Tibial artery (tissue), 4 donors: ENCODE results near the gene MRPL52.

Source experiments
- DNase-seq, 2 donors: peaks; one replicate each; pipeline ENCODE4 v3.0.0-alpha.2; 2019
- H3K27ac ChIP-seq, 2 donors: fragments of 200-600 bp; sonication (generic) in 1 of 2; 1 replicate in 1 of 2; 2 replicates in 1 of 2; pipeline ENCODE4 v1.5.1; 2018 to 2019; ENCODE audit warnings: mild to moderate bottlenecking in 1 of 2
- H3K27me3 ChIP-seq, 2 donors: fragments of 200-600 bp; sonication (generic) in 1 of 2; one replicate each; pipeline versions ENCODE4 v1.5.1 to v1.6.0; 2016 to 2019
- H3K36me3 ChIP-seq, 3 donors: fragments of 200-600 bp; sonication (generic) in 2 of 3; one replicate each; pipeline ENCODE4 v1.5.1; 2016 to 2019; ENCODE audit warnings: mild to moderate bottlenecking in 2 of 3
- H3K4me1 ChIP-seq, 4 donors: fragments of 200-600 bp; sonication (generic) in 2 of 4; 1 replicate in 3 of 4; 2 replicates in 1 of 4; pipeline ENCODE4 v1.5.1; 2016 to 2019
- H3K4me3 ChIP-seq, 2 donors: fragments of 200-600 bp; sonication (generic) in 1 of 2; 1 replicate in 1 of 2; 2 replicates in 1 of 2; pipeline ENCODE4 v1.5.1; 2018 to 2019; ENCODE audit warnings: mild to moderate bottlenecking in 2 of 2
- H3K9me3 ChIP-seq, 3 donors: fragments of 200-600 bp; sonication (generic) in 1 of 3; one replicate each; pipeline ENCODE4 v1.5.1; 2016 to 2019
- intact Hi-C: fragments of 100-400 bp; cut with DNase I; formaldehyde crosslinking; loops from one replicate; pipeline ENCODE4 v1.15.0; 2023; ENCODE audit warnings: low total_unique reads
- TF ChIP-seq, protein P1 (sequence below), 2 experiments: fragments of 200-600 bp in 1 of 2; fragments of 450-650 bp in 1 of 2; IDR thresholded peaks; one replicate each; pipeline ENCODE4 v1.5.1; 2017 to 2019; ENCODE audit warnings: antibody characterized with exemption in 2 of 2, mild to moderate bottlenecking in 1 of 2, moderate library complexity in 1 of 2

MRPL52 gene

DNA sequence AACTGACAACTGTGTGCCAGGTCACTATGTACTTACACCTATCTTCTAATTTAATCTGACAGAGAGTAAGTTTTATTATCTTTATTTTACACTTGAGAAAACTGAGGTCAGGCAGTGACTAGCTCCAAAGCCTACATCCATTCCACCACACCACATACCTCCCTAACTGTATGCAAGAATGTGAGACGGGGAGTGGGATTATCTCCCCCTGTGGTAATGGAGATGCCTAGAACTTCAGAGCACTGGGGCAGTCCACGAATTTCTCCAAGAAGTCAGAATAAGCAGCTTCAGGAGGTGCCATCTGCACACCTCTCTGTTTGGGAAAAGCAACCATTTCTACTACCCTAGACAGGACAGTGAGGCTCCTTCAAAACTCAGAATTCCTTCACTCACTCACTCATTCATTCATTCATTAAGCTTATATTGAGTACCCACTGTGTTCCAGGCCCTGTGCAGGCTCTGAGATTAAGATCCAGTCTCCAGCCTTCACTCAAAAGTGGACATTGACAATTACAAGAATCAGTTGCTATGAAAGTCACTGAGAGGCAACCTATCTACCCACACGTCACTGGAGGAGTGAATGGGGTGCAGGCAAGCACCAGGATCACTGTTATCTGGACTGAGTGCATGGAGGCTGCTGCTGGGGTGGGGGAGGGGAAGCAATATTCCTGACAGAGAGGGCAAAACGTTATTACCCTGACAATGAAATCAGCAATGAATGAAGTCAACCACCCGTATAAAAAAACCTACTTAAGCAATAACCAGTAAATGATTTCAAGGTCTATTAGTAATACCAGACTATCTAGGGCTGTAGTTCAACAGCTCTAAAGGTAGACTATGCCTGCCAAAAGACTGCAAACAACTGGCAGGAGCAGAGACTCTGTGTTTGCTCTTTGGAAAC lies 32.4 kb upstream of the MRPL52 start:
- intact Hi-C loops = no loop called here
- Histone ChIP-seq H3K4me1 (no peaks in the 10 kb centered on the region), H3K27me3 (no peaks in the 10 kb centered on the region), H3K27ac (no peak overlapping the region), H3K9me3 (no peaks in the 10 kb centered on the region), H3K4me3 (no peak overlapping the region), H3K36me3 (no peaks in the 10 kb centered on the region)
- no peak for DNase-seq
- TF ChIP-seq, protein P1, sequence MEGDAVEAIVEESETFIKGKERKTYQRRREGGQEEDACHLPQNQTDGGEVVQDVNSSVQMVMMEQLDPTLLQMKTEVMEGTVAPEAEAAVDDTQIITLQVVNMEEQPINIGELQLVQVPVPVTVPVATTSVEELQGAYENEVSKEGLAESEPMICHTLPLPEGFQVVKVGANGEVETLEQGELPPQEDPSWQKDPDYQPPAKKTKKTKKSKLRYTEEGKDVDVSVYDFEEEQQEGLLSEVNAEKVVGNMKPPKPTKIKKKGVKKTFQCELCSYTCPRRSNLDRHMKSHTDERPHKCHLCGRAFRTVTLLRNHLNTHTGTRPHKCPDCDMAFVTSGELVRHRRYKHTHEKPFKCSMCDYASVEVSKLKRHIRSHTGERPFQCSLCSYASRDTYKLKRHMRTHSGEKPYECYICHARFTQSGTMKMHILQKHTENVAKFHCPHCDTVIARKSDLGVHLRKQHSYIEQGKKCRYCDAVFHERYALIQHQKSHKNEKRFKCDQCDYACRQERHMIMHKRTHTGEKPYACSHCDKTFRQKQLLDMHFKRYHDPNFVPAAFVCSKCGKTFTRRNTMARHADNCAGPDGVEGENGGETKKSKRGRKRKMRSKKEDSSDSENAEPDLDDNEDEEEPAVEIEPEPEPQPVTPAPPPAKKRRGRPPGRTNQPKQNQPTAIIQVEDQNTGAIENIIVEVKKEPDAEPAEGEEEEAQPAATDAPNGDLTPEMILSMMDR (IDR thresholded peaks at IDR 0.05) = no peak

DNA sequence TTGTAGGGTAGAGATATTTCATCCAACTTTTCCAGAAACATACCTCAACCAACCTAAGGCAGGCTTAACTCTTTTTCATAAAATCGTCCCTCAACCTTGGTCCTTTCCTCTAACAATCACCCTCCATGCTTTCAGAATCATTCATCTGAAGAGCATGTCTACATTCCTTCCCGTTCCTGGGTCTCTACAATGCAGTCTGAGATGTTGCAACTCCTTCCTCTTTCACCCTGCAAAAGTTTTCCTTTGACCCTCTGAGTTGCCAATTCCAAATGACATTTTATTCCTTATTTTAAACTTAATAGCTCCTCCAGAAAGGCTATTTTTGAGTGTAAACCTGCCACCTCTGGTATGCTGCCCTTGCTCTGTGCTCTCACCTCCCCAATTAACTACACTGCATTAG lies 31.2 kb upstream of the MRPL52 start:
- TF ChIP-seq, protein P1 (IDR thresholded peaks at IDR 0.05) = no peak
- intact Hi-C loops = no loop called here
- DNase-seq = no peak
- Histone ChIP-seq H3K27me3 (no peaks in the 10 kb centered on the region), H3K4me1 (no peaks in the 10 kb centered on the region), H3K4me3 (no peak overlapping the region), H3K27ac (no peak overlapping the region), H3K9me3 (no peaks in the 10 kb centered on the region), H3K36me3 (no peaks in the 10 kb centered on the region)

DNA sequence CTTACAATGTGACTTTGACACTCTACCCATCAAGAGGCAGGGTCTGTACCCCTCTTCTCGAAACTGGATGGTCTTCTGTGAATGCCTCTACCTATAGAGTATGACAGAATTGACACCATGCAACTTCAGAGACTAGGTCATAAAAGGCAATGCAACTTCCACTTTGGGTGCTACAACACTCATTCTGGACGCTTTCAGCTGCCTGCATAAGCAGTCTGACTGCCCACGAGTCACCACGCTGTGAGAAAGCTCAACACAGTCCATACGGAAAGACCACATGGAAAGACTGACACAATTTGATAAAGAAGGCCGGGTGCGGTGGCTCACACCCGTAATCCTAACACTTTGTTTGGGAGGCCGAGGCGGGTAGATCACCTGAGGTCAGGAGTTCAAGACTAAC lies 29.3 kb upstream of the MRPL52 start:
- no peak for DNase-seq
- Histone ChIP-seq H3K4me3 (no peak overlapping the region), H3K27me3 (no peaks in the 10 kb centered on the region), H3K27ac (no peak overlapping the region), H3K9me3 (no peaks in the 10 kb centered on the region), H3K4me1 (no peaks in the 10 kb centered on the region), H3K36me3 (no peaks in the 10 kb centered on the region)
- intact Hi-C loops = no loop called here
- TF ChIP-seq, protein P1 (IDR thresholded peaks at IDR 0.05) = no peak

DNA sequence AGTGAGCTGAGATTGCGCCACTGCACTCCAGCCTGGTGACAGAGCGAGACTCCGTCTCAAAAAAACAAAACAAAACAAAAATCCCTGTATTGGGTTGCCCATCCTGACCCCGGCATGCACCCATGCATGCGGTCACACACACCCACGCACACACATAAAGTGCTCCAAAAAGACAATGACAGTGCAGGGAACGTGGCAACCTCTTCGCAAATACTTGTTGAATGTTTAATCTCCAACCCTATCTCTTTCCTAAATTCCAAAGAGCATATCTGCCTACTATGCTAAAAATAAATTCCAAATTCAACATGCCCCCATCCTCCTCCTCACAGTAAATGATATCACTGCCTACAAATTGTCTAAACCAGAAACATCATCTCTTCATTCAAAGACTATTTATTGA lies 28.0 kb upstream of the MRPL52 start:
- no peak overlapping the region for H3K27ac ChIP-seq
- intact Hi-C loops = no loop called here
- H3K27me3 ChIP-seq = no peaks in the 10 kb centered on the region
- H3K4me1 ChIP-seq = no peaks in the 10 kb centered on the region
- TF ChIP-seq, protein P1 (IDR thresholded peaks at IDR 0.05) = no peak
- DNase-seq = no peak
- no peaks in the 10 kb centered on the region for H3K36me3 ChIP-seq
- no peak overlapping the region for H3K4me3 ChIP-seq
- H3K9me3 ChIP-seq = no peaks in the 10 kb centered on the region

DNA sequence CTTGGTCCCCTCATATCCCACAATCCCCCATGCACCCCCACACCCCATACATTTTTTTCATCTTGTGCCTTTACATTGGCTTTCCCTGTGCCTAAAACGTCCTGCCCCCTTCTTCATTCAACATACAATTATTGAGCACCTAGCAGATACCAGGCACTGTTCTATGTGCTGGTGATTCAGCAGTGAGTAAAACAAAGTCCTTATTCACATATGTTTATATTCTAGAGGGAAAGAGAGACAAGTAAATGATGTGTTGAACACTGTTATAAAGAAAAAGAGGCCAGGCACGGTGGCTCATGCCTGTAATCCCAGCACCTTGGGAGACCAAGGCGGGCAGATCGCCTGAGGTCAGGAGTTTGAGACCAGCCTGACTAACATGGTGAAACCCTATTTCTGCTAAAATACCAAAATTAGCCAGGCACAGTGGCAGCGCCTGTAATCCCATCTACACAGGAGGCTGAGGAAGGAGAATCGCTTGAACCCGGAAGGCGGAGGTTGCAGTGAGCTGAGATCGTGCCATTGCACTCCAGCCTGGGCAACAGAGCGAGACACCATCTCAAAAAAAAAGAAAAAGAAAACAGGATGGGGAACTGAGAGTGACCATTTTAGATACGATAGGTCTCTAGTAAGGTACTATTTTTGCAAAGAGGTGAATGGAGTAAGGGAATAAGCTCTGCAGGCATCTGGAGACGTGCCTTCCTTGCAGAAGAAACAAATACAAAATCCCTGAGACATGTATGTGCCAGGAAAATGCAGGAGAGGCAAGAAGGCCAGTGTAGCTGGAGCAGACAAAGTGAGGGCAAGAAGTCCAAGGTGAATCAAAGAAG lies 26.6 kb upstream of the MRPL52 start:
- no peaks in the 10 kb centered on the region for H3K36me3 ChIP-seq
- H3K9me3 ChIP-seq = no peaks in the 10 kb centered on the region
- intact Hi-C loops = no loop called here
- H3K27ac ChIP-seq = no peak overlapping the region
- H3K4me3 ChIP-seq = no peak overlapping the region
- DNase-seq = no peak
- H3K27me3 ChIP-seq = no peaks in the 10 kb centered on the region
- TF ChIP-seq, protein P1 (IDR thresholded peaks at IDR 0.05) = no peak
- no peaks in the 10 kb centered on the region for H3K4me1 ChIP-seq
